ENCODE results near the gene MMP15.
"Not testable (repeated sequence)": the region's sequence is repeated elsewhere in the genome, so short reads cannot be mapped to it uniquely, and the experiment has no call there.

MMP15 gene

DNA sequence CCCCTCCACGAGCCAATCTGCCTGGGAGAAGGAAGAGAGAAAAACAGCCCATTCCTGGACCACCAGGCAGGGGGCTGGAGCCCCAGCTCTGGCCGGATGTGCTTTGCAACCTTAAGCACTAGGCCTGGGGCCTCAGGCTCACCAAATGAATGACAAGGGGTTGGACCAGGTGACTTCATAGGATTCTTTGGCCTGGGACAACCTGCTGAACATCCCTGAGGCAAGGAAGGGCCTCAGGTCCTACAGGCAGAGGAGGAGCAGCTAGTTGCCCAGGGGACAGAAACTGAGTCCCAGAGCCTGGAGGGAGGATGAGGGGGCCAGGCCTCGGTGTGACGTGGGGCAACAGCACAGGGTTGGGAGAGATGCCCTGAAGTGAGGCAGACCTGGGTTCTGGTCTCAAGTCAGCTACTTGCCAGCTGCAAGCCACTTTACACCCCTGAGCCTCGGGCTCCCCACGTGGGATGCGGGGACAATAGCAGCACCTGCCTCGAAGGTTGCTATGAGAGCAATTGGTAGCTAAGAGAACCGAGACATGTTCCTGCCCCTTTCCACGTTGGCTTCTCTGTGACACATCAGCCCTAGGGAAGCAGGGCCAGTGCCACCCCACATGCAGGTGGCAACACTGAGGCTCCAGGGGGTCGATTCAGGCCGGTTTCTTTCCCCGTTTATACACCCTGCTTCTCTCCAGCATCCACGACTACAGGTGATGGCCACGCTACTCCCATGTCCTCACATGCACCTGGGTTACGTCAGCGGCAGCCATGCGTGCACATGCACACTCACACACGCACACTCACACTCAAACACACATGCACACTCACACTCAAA is 61.0 kb downstream of the MMP15 start:
- TF ChIP-seq, protein P1, sequence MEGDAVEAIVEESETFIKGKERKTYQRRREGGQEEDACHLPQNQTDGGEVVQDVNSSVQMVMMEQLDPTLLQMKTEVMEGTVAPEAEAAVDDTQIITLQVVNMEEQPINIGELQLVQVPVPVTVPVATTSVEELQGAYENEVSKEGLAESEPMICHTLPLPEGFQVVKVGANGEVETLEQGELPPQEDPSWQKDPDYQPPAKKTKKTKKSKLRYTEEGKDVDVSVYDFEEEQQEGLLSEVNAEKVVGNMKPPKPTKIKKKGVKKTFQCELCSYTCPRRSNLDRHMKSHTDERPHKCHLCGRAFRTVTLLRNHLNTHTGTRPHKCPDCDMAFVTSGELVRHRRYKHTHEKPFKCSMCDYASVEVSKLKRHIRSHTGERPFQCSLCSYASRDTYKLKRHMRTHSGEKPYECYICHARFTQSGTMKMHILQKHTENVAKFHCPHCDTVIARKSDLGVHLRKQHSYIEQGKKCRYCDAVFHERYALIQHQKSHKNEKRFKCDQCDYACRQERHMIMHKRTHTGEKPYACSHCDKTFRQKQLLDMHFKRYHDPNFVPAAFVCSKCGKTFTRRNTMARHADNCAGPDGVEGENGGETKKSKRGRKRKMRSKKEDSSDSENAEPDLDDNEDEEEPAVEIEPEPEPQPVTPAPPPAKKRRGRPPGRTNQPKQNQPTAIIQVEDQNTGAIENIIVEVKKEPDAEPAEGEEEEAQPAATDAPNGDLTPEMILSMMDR (IDR thresholded peaks at IDR 0.05): no peak
- no peak overlapping the region for H3K4me3 ChIP-seq (ENCODE audit: low read depth in 1 of 2, low read length in 1 of 2)
- H3K27me3 ChIP-seq: no peaks in the 10 kb centered on the region
- H3K9me3 ChIP-seq: no peaks in the 10 kb centered on the region
- no peaks in the 10 kb centered on the region for H3K36me3 ChIP-seq
- no peak overlapping the region for H3K27ac ChIP-seq
- no peaks in the 10 kb centered on the region for H3K4me1 ChIP-seq (ENCODE audit: control insufficient read depth in 1 of 2, insufficient read depth in 1 of 2, low read depth in 1 of 2, low read length in 1 of 2)

DNA sequence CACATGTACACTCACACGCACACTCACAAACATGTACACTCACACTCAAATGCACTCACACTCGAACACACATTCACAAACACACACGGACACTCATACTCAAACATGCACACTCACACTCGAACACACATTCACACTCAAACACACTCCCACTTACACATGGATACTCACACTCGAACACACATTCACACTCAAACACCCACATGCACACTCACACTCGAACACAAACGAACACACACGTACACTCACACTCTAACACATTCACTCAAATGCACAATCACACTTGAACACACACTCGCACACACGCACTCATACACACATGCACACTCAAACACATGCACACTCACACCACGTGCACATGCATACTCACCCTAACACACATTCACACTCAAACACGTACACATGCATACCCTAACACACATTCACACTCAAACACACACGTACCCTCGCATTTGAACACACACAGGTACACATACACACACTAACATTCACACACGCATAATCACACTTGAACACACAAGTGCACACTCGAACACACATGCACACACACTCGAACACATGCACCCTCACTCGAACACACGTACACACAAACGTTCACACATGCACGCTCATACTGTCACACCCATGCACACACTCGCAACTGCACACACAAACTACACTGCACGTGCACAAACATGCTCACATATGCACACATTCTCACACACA is 61.8 kb downstream of the MMP15 start:
- TF ChIP-seq, protein P1 (IDR thresholded peaks at IDR 0.05): no peak
- H3K27me3 ChIP-seq: no peaks in the 10 kb centered on the region
- no peak overlapping the region for H3K4me3 ChIP-seq (ENCODE audit: low read depth in 1 of 2, low read length in 1 of 2)
- no peaks in the 10 kb centered on the region for H3K36me3 ChIP-seq
- no peak overlapping the region for H3K27ac ChIP-seq
- H3K4me1 ChIP-seq (ENCODE audit: control insufficient read depth in 1 of 2, insufficient read depth in 1 of 2, low read depth in 1 of 2, low read length in 1 of 2): no peaks in the 10 kb centered on the region
- no peaks in the 10 kb centered on the region for H3K9me3 ChIP-seq

DNA sequence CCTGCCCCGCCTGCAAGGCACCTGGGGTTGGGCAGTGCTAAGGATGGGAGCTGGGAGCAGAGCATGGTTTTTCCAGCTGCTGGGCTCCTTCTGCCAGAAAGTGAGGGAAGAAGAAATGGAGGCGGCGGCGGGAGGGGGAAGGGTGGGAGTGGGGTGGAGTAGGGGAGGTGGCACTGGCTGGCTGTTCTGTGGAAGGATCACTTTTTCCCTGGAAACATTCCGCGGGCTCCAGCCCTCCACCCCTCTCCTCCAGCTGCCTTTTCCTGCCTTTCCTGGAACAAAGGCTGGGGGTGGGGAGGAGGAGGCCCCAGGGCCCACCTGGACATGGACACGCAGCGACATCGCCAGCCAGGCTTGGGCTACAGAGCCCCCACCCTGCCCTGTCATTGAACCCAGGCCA is 62.5 kb downstream of the MMP15 start:
- no peak overlapping the region for H3K27ac ChIP-seq
- no peak overlapping the region for H3K4me3 ChIP-seq (ENCODE audit: low read depth in 1 of 2, low read length in 1 of 2)
- TF ChIP-seq, protein P1 (IDR thresholded peaks at IDR 0.05): no peak
- H3K9me3 ChIP-seq: no peaks in the 10 kb centered on the region
- H3K36me3 ChIP-seq: no peaks in the 10 kb centered on the region
- no peaks in the 10 kb centered on the region for H3K4me1 ChIP-seq (ENCODE audit: control insufficient read depth in 1 of 2, insufficient read depth in 1 of 2, low read depth in 1 of 2, low read length in 1 of 2)
- no peaks in the 10 kb centered on the region for H3K27me3 ChIP-seq

DNA sequence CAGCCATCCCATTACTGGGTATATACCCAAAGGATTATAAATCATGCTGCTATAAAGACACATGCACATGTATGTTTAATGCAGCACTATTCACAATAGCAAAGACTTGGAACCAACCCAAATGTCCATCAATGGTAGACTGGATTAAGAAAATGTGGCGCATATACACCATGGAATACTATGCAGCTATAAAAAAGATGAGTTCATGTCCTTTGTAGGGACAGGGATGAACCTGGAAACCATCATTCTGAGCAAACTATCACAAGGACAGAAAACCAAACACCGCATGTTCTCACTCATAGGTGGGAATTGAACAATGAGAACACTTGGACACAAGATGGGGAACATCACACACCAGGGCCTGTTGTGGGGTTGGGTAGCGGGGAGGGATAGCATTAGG is 64.8 kb downstream of the MMP15 start:
- not testable (repeated sequence) for H3K27ac ChIP-seq; H3K36me3 ChIP-seq; H3K4me3 ChIP-seq (ENCODE audit: low read depth in 1 of 2, low read length in 1 of 2); H3K4me1 ChIP-seq (ENCODE audit: control insufficient read depth in 1 of 2, insufficient read depth in 1 of 2, low read depth in 1 of 2, low read length in 1 of 2); H3K27me3 ChIP-seq; H3K9me3 ChIP-seq

DNA sequence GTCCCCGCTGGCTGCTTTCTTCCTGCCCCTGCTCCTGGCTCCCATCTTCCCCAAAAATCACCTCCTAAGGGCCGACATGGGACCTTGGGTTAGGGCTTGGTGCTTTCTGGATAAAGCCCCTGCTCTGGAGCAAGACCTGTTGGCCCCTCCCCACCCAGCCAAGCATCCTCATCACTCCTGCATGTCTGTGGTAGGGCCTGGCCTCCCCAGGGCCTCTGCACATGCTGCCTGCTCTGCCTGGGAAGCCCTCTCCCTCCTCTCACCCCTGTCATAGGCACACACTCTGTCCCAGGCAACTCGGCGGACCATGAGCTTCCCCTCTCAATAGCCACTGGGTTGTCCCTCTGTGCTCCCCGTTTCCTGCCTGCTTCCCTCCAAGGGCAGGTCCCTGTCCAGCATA is 68.5 kb downstream of the MMP15 start:
- Histone ChIP-seq H3K4me1 (ENCODE audit: control insufficient read depth in 1 of 2, insufficient read depth in 1 of 2, low read depth in 1 of 2, low read length in 1 of 2) (peaks cover 0 to 3% of the 10 kb centered on the region in 2 experiments), H3K9me3 (no peaks in the 10 kb centered on the region), H3K27me3 (no peaks in the 10 kb centered on the region), H3K36me3 (no peaks in the 10 kb centered on the region), H3K4me3 (ENCODE audit: low read depth in 1 of 2, low read length in 1 of 2) (no peak overlapping the region), H3K27ac (no peak overlapping the region)
- TF ChIP-seq, protein P1 (IDR thresholded peaks at IDR 0.05): no peak
